Measurements from ENCODE around the gene ACOT4.
A peak's percentile ranks its signal among the peaks of the same experiment; 100 is the strongest.
"Not testable (repeated sequence)": the region's sequence is repeated elsewhere in the genome, so short reads cannot be mapped to it uniquely, and the experiment has no call there.

The ACOT4 gene, protein sequence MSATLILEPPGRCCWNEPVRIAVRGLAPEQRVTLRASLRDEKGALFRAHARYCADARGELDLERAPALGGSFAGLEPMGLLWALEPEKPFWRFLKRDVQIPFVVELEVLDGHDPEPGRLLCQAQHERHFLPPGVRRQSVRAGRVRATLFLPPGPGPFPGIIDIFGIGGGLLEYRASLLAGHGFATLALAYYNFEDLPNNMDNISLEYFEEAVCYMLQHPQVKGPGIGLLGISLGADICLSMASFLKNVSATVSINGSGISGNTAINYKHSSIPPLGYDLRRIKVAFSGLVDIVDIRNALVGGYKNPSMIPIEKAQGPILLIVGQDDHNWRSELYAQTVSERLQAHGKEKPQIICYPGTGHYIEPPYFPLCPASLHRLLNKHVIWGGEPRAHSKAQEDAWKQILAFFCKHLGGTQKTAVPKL

GRCh38 chr14:73591690-73592449 lies at the start of gene ACOT4:
Gene ACOT4, plus strand, starts transcription at chr14:73591873. Its CDS starts 87 bp downstream, at chr14:73591960.
- peak in 26 of 56 donors; percentile 2 to 48 (median 26) for DNase-seq

- DNase-seq = not testable (repeated sequence)
Measured at GRCh38 chr14:73542961-73543360, 48.7 kb upstream of the ACOT4 start.

- not testable (repeated sequence) for DNase-seq
Measured at GRCh38 chr14:73545353-73545752, 46.3 kb upstream of the ACOT4 start.

DNA sequence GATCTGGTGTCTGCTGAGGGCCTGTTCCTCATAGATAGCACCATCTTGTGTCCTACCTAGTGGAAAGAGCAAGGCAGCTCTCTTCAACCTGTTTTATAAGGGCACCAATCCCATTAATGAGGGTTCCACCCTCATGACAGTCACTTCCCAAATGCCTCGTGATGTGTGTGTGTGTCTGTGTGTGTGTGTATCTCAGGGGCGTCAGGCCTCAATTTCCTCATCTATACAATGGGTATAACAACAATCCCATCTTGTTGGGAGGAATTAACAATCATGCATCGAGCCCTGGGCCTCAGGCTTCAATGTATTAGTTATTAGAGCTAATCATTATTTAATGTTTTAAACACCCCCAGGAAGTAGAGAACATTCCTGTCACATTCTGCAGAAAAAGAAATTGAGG lies 42.6 kb upstream of the ACOT4 start:
- not testable (repeated sequence) for DNase-seq

DNA sequence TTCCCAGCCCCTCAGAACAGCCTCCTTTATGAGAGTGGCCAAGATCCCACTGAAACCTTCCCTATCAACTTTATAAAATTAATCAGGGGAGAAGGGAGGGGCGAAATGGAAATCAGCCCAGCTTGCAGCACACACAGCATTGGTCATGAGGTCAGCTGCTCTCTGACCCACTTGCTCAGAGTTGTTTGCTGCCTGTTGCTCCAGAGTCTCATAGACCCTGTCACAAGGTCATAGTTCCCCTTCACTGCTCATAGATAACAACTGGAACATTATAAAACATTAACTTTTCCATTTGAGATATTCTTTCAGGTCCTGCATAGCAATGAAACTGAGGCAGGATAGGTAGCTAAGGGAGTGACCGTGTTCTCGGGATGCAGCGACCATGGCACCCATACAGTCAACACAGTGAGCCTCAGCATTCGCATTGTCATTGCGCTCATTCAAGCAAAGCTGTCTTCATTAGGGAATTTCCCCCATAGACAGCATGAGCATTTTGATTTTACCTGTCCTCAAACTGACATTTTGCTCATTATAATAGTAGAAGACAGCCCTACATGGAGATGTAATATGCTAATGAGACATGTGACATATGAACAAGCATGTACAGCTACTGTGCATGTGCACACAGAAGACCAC lies 41.7 kb upstream of the ACOT4 start:
- DNase-seq = not testable (repeated sequence)

DNA sequence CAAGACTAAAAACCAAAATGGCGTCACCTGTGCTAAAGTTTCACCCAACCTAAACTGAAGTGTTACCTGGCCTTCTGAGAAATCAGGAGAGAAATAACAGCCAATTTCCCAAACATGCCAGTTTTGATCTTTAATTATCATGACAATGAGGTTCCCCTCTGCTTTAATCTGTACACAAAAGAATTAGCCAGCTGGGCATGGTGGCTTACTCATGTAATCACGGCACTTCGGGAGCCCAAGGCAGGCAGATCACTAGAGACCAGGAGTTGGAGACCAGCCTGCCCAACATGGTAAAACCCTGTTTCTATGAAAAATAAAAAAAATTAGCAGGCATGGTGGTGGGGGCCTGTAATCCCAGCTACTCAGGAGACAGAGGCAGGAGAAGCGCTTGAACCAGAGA lies 37.8 kb upstream of the ACOT4 start:
- DNase-seq = no peak

GRCh38 chr14:73557201-73557600 lies 34.5 kb upstream of the ACOT4 start:
- DNase-seq = not testable (repeated sequence)

- not testable (repeated sequence) for DNase-seq
Measured at GRCh38 chr14:73558238-73558637, 33.4 kb upstream of the ACOT4 start.

DNA sequence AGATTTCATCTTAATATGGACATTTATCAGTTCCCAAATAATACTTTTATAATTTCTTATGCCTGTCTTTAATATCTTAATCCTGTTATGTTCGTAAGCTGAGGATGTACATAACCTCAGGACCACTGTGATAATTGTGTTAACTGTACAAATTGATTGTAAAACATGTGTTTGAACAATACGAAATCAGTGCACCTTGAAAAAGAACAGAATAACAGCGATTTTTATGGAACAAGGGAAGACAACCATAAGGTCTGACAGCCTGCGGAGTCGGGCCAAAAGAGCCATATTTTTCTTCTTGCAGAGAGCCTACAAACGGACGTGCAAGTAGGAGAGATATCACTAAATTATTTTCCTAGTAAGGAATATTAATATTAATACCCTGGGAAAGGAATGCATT lies 29.4 kb upstream of the ACOT4 start:
- not testable (repeated sequence) for DNase-seq

GRCh38 chr14:73562696-73563095 lies 29.0 kb upstream of the ACOT4 start:
- not testable (repeated sequence) for DNase-seq

DNA sequence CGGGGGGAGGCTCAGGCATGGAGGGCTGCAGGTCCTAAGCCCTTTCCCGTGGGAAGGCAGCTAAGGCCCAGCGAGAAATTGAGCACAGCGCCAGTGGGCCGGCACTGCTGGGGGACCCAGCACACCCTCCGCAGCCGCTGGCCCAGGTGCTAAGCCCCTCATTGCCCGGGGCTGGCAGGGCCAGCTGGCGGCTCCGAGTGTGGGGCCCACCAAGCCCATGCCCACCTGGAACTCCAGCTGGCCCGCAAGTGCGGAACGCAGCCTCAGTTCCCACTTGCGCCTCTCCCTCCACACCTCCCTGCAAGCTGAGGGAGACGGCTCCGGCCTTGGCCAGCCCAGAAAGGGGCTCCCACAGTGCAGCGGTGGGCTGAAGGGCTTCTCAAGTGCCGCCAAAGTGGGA lies 25.2 kb upstream of the ACOT4 start:
- DNase-seq = not testable (repeated sequence)

DNA sequence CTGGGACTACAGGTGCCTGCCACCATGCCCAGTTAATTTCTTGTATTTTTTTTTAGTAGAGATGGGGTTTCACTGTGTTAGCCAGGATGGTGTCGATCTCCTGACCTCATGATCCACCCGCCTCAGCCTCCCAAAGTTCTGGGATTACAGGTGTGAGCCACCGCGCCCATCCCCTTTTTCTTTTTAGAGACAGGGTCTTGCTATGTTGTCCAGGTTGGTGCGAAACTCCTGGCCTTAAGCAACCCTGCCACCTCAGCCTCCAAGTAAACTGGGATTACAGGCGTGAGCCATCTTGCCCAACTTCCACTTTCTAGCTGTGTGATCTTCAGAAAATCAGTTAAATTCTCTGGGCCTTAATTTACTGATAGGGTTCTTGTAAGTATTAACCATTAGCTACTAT lies 24.7 kb upstream of the ACOT4 start:
- DNase-seq = not testable (repeated sequence)

DNA sequence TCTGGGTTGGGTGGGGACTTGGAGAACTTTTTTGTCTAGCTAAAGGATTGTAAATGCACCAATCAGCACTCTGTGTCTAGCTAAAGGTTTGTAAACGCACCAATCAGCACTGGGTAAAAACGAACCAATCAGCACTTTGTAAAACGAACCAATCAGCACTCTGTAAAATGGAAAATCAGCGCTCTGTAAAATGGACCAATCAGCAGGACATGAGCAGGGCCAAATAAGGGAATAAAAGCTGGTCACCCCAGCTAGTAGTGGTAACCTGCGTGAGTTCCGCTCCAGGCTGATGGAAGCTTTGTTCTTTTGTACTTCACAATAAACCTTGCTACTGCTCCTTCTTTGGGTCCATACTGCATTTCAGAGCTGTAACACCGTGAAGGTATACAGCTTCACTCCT lies 24.3 kb upstream of the ACOT4 start:
- no peak for DNase-seq

GRCh38 chr14:73567951-73568885 lies 23.5 kb upstream of the ACOT4 start:
- peak in 1 of 56 donors; percentile 30 for DNase-seq

- DNase-seq = peak in 2 of 56 donors; percentile 31 to 71
Measured at GRCh38 chr14:73568886-73569184, 22.8 kb upstream of the ACOT4 start.

- DNase-seq = peak in 45 of 56 donors; percentile 10 to 84 (median 47)
Measured at GRCh38 chr14:73569185-73569958, 22.3 kb upstream of the ACOT4 start, which contains the start of gene ACOT2. Gene ACOT2, plus strand, starts transcription at chr14:73569213. Its CDS starts 28 bp downstream, at chr14:73569241.

- DNase-seq = peak in 32 of 56 donors; percentile 0 to 51 (median 15)
Measured at GRCh38 chr14:73570913-73571312, 20.8 kb upstream of the ACOT4 start.

GRCh38 chr14:73573034-73573433 lies 18.6 kb upstream of the ACOT4 start:
- not testable (repeated sequence) for DNase-seq

GRCh38 chr14:73573740-73574139 lies 17.9 kb upstream of the ACOT4 start:
- DNase-seq = not testable (repeated sequence)

DNA sequence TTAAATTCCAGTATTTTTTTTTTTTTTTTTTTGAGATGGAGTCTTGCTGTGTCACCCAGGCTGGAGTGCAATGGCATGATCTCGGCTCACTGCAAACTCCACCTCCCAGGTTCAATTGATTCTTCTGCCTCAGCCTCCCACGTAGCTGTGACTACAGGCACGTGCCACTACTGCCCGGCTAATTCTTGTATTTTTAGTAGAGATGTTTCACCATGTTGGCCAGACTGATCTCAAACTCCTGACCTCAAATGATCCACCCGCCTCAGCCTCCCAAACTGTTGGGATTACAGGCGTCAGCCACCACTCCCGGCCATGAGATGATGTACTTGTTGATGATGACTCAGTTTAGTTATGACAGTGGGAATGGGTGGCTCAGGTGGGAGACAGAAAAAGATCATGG lies 17.4 kb upstream of the ACOT4 start:
- DNase-seq = not testable (repeated sequence)
